Keratinocyte (primary cell): ENCODE results near the gene SYNM.

Source experiments
- EZH2 ChIP-seq: IDR thresholded peaks from one replicate; pipeline ENCODE4 v1.6.1; 2012; ENCODE audit warnings: inconsistent platforms, mild to moderate bottlenecking, low read length, moderate library complexity
- TF ChIP-seq, protein P1 (sequence below), 3 experiments: IDR thresholded peaks in 1 of 3; conservative IDR thresholded peaks in 1 of 3; optimal IDR thresholded peaks in 1 of 3; 2 replicates in 2 of 3; 3 replicates in 1 of 3; pipeline versions ENCODE3 to v1.5.1; 2011; ENCODE audit warnings: low read length in 3 of 3, mild to moderate bottlenecking in 3 of 3, moderate library complexity in 2 of 3, control low read depth in 1 of 3, inconsistent platforms in 1 of 3; ENCODE audit not compliant: insufficient read depth in 2 of 3; ENCODE audit errors: extremely low read depth in 1 of 3

DNA sequence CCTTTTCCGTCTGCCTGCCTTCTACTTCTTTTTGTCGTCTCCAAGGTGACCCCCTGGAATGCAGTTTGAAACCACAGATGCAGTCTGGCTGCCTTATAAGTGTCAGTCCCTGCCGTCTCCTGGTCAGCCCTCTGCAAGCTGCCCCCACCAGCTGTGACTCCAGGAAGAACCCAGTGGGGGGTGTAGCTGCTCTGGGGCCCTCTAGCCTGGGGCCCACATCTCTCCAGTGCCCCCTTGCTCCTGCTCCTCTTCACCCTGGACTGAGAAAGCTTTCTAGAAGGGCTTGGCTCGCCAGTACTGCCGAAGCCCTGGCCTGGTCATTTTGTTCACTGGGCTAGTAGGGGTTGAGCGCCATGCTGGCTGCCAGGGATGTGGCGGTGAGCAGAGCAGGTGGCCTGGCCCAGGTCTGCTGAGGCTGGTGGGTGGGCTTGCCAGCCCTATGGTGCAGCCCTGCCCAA lies 21.3 kb downstream of the SYNM start:
- TF ChIP-seq, protein P1, sequence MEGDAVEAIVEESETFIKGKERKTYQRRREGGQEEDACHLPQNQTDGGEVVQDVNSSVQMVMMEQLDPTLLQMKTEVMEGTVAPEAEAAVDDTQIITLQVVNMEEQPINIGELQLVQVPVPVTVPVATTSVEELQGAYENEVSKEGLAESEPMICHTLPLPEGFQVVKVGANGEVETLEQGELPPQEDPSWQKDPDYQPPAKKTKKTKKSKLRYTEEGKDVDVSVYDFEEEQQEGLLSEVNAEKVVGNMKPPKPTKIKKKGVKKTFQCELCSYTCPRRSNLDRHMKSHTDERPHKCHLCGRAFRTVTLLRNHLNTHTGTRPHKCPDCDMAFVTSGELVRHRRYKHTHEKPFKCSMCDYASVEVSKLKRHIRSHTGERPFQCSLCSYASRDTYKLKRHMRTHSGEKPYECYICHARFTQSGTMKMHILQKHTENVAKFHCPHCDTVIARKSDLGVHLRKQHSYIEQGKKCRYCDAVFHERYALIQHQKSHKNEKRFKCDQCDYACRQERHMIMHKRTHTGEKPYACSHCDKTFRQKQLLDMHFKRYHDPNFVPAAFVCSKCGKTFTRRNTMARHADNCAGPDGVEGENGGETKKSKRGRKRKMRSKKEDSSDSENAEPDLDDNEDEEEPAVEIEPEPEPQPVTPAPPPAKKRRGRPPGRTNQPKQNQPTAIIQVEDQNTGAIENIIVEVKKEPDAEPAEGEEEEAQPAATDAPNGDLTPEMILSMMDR (optimal IDR thresholded peaks at IDR 0.05 in 1 of 3, IDR thresholded peaks at IDR 0.05 in 1 of 3, conservative IDR thresholded peaks at IDR 0.05 in 1 of 3; ENCODE audit: extremely low read depth in 1 of 3, insufficient read depth in 2 of 3, low read length in 3 of 3): no peak
- no peak for TF ChIP-seq EZH2
